Esophagus muscularis mucosa (tissue), 4 donors: ENCODE data around the gene CFAP90.

Experiments
- EP300 ChIP-seq: sonication (generic); formaldehyde crosslinking; IDR thresholded peaks from one replicate; pipeline ENCODE4 v1.6.1; 2017; ENCODE audit warnings: antibody characterized with exemption
- POLR2A ChIP-seq: fragments of 450-650 bp; IDR thresholded peaks from one replicate; pipeline ENCODE4 v1.6.1; 2017; ENCODE audit warnings: antibody characterized with exemption, moderate library complexity, mild to moderate bottlenecking, low read depth
- POLR2AphosphoS5 ChIP-seq, 2 donors: sonication (generic); formaldehyde crosslinking; IDR thresholded peaks; one replicate each; pipeline ENCODE4 v1.6.1; 2017; ENCODE audit warnings: antibody characterized with exemption in 2 of 2
- TF ChIP-seq, protein P1 (sequence below), 3 experiments: fragments of 200-600 bp in 2 of 3; fragments of 450-650 bp in 1 of 3; sonication (generic) in 2 of 3; IDR thresholded peaks; one replicate each; pipeline ENCODE4 v1.5.1; 2017 to 2019; ENCODE audit warnings: antibody characterized with exemption in 3 of 3, mild to moderate bottlenecking in 2 of 3, moderate library complexity in 1 of 3

DNA sequence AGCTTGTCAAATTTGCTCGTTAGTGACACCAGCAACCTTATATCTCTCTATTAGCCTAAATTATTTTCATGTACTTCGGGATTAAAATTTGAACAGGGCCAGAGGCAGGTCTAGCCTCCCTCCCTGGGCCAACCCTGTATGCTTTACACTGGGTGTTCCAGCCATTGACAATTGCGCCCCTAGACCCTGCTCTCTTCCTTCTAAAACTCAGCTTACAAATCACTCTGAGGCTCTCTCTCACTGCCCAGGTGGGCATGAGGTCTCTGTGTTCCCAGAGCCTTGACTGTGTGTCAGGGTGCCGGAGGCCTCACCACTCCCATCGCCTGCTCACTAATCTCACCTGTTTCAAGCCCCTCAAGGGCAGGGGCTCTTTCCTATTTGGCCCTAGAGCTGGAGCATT is 6.4 kb upstream of the CFAP90 start:
- TF ChIP-seq, protein P1, sequence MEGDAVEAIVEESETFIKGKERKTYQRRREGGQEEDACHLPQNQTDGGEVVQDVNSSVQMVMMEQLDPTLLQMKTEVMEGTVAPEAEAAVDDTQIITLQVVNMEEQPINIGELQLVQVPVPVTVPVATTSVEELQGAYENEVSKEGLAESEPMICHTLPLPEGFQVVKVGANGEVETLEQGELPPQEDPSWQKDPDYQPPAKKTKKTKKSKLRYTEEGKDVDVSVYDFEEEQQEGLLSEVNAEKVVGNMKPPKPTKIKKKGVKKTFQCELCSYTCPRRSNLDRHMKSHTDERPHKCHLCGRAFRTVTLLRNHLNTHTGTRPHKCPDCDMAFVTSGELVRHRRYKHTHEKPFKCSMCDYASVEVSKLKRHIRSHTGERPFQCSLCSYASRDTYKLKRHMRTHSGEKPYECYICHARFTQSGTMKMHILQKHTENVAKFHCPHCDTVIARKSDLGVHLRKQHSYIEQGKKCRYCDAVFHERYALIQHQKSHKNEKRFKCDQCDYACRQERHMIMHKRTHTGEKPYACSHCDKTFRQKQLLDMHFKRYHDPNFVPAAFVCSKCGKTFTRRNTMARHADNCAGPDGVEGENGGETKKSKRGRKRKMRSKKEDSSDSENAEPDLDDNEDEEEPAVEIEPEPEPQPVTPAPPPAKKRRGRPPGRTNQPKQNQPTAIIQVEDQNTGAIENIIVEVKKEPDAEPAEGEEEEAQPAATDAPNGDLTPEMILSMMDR (IDR thresholded peaks at IDR 0.05), result no peak
- no peak for TF ChIP-seq POLR2A
- TF ChIP-seq EP300, result no peak
- TF ChIP-seq POLR2AphosphoS5 (IDR thresholded peaks at IDR 0.05), result no peak
